ENCODE data around the gene DMXL2. TPM values are rescaled to one million over a fixed set of nuclear protein-coding genes. Genes with fewer than 3 reads are reported as not detected.

Gene DMXL2
- total RNA-seq, 4 donors from 2014 or later, result 34.7 to 81.2 (median 69.3) TPM

- Histone ChIP-seq H3K4me3 (no peak overlapping the region), H3K4me1 (no peaks in the 10 kb centered on the region), H3K9me3 (no peaks in the 10 kb centered on the region), H3K27me3 (no peaks in the 10 kb centered on the region), H3K36me3 (no peaks in the 10 kb centered on the region), H3K27ac (peak overlapping the region in 1 of 4 donors; percentile 15)
- TF ChIP-seq POLR2A (IDR thresholded peaks at IDR 0.05), result no peak
- TF ChIP-seq CTCF (IDR thresholded peaks at IDR 0.05), result no peak
- DNase-seq, result peak in 2 of 3 donors; percentile 56 to 70
Observed at GRCh38 chr15:51647128-51647562, 24.6 kb upstream of the DMXL2 start.

GRCh38 chr15:51642696-51643095 is 20.1 kb upstream of the DMXL2 start:
- H3K4me3 ChIP-seq, result no peak overlapping the region
- H3K36me3 ChIP-seq, result no peaks in the 10 kb centered on the region
- H3K27me3 ChIP-seq, result no peaks in the 10 kb centered on the region
- no peak overlapping the region for H3K27ac ChIP-seq
- H3K9me3 ChIP-seq, result no peaks in the 10 kb centered on the region
- TF ChIP-seq POLR2A (IDR thresholded peaks at IDR 0.05), result no peak
- TF ChIP-seq CTCF (IDR thresholded peaks at IDR 0.05), result no peak
- no peaks in the 10 kb centered on the region for H3K4me1 ChIP-seq
- no peak for DNase-seq

GRCh38 chr15:51641490-51642130 is 19.0 kb upstream of the DMXL2 start:
- H3K9me3 ChIP-seq, result no peaks in the 10 kb centered on the region
- H3K36me3 ChIP-seq, result no peaks in the 10 kb centered on the region
- no peak for DNase-seq
- TF ChIP-seq POLR2A (IDR thresholded peaks at IDR 0.05) (no peak), CTCF (IDR thresholded peaks at IDR 0.05) (no peak)
- H3K27ac ChIP-seq, result no peak overlapping the region
- H3K4me1 ChIP-seq, result no peaks in the 10 kb centered on the region
- H3K27me3 ChIP-seq, result no peaks in the 10 kb centered on the region
- no peak overlapping the region for H3K4me3 ChIP-seq

GRCh38 chr15:51634591-51635198 is 12.1 kb upstream of the DMXL2 start:
- H3K36me3 ChIP-seq, result no peaks in the 10 kb centered on the region
- H3K27ac ChIP-seq, result no peak overlapping the region
- TF ChIP-seq POLR2A (IDR thresholded peaks at IDR 0.05) (no peak), CTCF (IDR thresholded peaks at IDR 0.05) (no peak)
- H3K27me3 ChIP-seq, result no peaks in the 10 kb centered on the region
- DNase-seq, result no peak
- no peaks in the 10 kb centered on the region for H3K9me3 ChIP-seq
- H3K4me1 ChIP-seq, result no peaks in the 10 kb centered on the region
- H3K4me3 ChIP-seq, result no peak overlapping the region

DNA sequence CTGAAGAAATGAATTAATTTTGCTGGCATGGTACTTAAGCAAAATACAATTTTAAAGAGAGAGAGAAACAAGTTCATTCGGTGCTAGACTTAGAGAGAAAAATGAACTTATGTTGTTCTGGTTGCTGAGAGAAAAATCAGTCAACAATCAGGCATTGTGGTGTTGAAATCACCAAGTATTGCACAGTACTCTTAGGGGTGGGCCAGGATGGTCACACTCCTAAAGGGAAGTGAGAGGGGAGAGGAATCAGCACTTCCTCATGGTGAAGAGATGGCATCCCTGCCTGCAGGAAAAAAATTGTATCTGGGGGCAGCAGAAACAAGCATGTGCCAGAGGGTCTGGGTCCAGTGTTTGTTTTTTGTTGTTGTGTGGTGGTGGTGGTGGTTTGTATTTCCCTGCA is 7.0 kb upstream of the DMXL2 start:
- no peak for DNase-seq
- Histone ChIP-seq H3K27ac (peak overlapping the region in 1 of 4 donors; percentile 9), H3K36me3 (no peaks in the 10 kb centered on the region), H3K27me3 (no peaks in the 10 kb centered on the region), H3K4me1 (no peaks in the 10 kb centered on the region), H3K4me3 (no peak overlapping the region), H3K9me3 (no peaks in the 10 kb centered on the region)
- TF ChIP-seq CTCF (IDR thresholded peaks at IDR 0.05), result no peak
- no peak for TF ChIP-seq POLR2A (IDR thresholded peaks at IDR 0.05)
